GM10847 (cell line): ENCODE measurements around the gene POLR2L.

ENCODE experiments used
- POLR2A ChIP-seq: IDR thresholded peaks from 2 replicates; pipeline ENCODE4 v1.6.1; 2011; ENCODE audit not compliant: insufficient read length; ENCODE audit errors: extremely low read depth

Gene POLR2L

DNA sequence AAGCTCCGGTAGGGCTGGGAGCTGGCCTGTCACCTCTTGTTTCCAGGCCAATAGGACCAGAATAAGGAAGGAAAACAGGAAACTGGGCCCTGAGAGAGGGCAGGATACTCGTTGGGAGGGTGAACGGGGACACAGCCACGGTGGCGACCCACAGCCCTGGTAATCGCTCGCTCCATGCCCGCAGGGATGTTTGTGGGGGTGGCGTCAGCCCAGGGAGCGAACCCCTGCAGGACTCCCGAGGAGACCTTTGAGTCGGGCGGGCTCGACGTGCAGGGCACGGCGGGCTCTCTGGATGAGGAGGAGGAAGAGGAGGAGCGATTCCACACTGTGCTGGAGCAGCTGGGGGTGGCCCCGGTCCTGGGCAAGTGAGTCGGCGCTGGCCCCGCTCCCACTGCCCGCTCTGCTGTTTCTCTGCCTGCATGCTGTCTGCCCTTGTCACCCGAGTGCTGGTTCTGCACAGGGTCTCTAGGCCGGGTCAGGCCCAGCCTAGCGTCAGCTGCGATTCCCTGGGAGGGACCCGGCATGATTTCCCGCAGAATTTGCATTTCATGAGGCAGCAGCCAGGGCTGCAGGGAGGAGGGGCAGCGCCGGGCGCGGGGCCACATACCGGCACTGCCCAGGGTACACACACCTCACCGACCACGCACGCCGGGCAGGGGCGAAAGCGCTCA, 13.0 kb downstream of the POLR2L start:
- no peak for TF ChIP-seq POLR2A

DNA sequence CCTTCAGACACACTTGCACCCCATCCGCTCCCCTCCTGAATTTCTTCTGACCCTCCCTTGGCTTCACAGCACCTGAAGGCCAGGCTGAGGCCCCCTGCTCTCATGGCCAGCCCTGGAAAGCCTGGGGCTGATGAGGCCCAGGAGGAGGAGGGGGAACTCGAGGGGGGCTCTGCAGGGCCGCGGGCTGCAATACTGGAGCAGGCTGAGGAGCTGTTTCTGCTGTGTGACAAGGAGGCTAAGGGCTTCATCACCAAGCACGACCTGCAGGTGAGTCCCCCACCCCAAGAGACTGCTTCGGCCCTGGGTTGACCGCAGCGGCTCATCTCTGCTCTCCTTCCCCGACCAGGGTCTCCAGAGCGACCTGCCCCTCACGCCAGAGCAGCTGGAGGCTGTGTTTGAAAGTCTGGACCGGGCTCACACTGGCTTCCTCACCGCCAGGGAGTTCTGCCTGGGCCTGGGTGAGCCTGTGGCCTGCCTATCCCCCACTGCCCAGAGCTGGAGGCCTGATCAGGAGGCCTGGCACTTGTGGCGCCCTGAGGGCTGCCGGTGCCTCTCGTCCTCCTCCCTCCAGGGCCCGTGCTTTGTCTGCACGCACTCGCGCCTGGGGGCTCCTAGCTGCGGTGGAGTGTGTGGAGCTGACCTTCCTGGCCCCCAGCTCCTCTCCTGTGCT, 13.7 kb downstream of the POLR2L start:
- no peak for TF ChIP-seq POLR2A

DNA sequence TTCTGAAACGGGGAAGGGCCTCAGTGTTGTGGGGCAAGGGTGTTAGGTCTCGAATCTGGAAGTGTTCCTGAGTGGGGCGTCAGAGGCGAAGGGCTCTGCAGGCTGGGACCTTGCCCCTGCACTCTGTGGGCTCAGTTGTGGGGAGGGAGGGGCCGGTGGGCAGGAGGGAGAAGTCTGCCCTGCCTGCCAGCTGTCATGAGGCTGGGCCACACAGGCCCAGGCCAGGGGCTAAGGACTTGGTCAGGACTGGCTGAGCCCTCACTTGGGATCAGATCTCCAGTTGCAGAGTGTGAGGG, 14.5 kb downstream of the POLR2L start, which contains the start of gene CRACR2B:
TSS of gene CRACR2B (plus strand) at position 23 of the 296 bp plus-strand sequence. CDS start 689 bp downstream, outside the sequence.
- no peak for TF ChIP-seq POLR2A

DNA sequence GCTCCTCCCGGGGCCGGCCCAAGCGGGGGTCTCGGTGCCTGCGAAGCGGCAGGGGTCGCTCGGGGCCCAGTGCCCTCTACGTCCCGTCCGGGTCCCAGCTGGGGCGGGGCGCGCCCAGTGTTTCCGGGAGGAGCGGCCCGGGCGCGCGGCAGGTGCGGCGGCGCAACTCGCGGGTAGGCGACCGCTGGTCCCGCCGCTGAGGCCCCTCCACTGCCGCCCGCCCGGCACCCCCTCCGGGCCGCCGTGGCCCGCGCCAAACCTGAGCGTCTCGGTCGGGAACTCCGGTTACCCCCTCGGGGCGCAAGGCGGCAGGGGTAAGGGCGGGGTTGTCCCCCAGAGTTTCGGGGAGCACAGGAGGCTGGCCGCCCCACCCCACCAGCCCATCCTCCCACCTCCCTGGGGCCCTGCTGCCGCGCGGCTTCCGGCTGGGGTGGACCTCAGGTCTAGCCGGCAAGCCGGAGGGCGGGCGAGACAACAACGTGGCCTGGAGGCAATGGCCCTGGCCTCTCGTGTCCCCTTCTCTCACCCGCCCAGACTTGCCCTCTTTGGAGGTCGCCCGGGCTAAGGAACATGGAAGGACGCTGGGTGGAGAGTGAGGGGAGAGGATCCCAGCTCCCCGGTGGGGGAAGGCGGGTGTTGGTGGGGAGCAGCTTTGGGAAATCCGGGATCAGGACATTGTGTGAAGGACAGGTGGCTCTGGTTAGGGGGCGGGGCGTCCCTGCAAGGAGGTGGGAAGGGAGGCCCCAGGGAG, 15.0 kb downstream of the POLR2L start:
- no peak for TF ChIP-seq POLR2A

DNA sequence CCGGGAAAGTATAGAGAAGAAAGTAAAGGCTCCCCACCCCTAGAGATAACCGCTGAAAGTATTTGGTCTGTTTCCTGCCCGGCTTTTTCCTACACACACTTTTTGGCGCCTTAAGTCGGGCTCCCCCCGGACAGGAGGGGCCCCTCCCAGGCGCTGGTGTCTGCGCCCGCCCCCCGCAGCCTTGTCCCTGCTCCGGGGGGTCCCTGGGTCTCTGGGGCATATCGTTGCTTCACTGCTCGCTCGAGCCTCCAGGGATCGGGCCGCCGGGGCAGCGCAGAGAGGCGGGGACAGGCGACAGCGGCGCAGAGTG, 15.5 kb downstream of the POLR2L start:
- no peak for TF ChIP-seq POLR2A

DNA sequence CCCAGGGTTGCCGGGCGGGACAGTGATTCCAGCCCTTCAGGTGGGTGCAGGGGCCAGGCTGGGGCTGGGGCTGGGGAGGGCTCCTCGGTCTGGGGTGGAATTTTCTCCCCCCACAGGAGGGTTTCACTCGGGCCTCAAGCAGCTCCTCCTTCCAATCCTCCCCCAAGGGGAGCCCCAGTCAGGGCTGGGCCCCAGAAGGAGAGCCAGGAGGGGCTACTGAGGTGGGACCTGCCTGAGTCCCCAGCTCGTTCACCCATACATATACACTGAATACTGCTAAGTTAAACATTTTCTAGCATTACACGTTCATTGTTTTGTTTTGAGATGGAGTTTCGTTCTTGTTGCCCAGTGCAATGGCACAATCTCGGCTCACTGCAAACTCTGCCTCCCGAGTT, 16.1 kb downstream of the POLR2L start:
- no peak for TF ChIP-seq POLR2A

DNA sequence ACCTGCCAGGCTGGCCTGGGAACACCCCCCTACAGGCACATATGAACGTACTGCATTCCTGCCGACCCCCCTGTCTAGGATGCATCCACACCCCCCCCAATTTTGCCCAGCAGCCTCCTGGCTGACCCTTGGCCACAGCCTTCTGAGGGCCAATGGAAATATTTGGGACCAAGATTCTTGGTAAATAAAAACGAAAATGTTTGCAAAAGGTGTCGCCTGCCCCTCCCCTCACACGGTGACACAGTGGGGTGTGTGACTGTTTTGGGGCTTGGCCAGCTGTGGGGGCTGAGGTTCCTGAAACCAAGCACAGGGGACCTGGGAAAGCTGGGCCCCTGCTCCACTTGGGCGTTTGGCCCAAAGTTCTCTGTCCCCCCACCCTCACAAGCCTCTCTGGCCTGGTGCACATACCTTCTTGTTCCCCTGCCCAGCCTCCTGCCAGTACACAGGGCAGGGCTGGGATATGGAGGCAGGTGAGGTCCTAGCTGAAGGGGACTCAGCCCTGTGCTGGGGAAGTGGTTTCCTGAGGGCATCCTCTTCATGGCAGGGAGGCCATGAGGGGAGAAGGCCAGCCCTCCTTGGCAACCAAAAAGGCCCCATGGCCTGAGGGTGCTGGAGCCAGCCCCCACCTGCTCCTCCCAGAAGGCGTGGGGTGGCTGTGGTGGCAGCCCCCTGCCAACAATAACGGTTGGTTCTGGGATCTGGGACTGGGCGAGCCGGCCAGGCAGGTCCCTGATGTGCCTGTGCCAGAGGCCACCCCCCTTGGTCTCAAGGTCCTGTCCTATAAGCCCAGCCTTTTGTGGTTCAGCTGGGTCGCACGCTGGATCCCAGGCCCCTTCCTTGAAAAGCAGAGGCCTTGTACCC, 16.7 kb downstream of the POLR2L start:
- no peak for TF ChIP-seq POLR2A

DNA sequence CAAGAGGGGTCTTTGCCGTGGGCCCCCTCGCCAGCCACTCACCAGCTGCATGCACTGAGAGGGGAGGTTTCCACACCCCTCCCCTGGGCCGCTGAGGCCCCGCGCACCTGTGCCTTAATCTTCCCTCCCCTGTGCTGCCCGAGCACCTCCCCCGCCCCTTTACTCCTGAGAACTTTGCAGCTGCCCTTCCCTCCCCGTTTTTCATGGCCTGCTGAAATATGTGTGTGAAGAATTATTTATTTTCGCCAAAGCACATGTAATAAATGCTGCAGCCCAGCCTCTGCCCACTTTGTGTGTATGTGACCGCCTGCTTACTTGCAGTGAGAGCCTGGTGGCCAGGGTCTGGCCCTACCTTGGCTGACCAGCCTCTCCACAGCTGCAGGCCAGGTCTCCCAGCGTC, 17.4 kb downstream of the POLR2L start:
- no peak for TF ChIP-seq POLR2A

DNA sequence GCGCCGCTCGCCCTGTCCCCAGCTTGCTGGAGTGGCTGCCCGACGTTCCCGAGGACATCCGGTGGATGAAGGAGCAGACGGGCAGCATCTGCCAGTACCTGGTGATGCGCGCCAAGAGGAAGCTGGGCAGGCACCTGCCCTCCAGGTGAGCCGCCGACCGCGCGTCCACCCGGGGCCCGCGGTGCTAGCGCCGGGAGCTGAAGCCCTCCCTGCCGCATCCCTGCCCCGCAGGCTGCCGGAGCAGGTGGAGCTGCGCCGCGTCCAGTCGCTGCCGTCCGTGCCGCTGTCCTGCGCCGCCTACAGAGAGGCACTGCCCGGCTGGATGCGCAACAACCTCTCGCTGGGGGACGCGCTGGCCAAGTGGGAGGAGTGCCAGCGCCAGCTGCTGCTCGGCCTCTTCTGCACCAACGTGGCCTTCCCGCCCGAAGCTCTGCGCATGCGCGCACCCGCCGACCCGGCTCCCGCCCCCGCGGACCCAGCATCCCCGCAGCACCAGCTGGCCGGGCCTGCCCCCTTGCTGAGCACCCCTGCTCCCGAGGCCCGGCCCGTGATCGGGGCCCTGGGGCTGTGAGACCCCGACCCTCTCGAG, 17.9 kb downstream of the POLR2L start:
- no peak for TF ChIP-seq POLR2A

DNA sequence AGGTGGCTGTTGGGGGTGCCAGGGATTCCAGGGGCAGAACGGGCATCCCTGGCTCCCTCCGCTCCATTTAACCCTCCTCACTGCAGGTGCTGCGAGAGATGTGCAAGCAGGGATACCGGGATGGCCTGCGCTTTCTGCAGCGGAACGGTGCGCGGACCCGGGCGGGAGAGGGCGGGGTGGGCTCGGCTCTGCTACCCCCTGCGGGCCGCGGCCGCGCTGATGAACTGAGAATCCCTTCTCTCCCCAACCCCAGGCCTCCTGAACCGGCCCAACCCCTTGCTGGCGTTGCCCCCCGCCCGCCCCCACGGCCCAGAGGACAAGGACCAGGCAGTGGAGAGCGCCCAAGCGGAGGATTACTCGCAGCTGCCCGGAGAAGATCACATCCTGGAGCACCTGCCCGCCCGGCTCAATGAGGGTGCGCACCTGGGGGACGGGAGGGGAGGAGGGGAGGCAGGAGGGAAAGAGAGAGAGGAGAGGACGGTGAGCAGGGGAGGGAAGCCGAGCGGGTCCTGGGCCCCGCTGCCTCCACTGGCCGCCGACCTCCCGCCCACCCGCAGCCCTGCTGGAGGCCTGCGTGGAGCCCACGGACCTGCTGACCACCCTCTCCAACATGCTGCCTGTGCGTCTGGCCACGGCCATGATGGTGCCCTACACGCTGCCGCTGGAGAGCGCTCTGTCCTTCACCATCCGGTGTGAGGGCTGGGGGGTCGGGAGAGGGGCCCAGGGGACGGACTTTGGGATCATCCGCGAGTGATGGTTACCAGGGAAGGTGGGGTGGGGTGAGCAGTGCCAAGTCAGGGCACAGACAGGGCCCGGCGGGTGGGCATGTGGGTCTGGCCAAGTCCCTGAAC, 18.7 kb downstream of the POLR2L start:
- TF ChIP-seq POLR2A, result no peak

DNA sequence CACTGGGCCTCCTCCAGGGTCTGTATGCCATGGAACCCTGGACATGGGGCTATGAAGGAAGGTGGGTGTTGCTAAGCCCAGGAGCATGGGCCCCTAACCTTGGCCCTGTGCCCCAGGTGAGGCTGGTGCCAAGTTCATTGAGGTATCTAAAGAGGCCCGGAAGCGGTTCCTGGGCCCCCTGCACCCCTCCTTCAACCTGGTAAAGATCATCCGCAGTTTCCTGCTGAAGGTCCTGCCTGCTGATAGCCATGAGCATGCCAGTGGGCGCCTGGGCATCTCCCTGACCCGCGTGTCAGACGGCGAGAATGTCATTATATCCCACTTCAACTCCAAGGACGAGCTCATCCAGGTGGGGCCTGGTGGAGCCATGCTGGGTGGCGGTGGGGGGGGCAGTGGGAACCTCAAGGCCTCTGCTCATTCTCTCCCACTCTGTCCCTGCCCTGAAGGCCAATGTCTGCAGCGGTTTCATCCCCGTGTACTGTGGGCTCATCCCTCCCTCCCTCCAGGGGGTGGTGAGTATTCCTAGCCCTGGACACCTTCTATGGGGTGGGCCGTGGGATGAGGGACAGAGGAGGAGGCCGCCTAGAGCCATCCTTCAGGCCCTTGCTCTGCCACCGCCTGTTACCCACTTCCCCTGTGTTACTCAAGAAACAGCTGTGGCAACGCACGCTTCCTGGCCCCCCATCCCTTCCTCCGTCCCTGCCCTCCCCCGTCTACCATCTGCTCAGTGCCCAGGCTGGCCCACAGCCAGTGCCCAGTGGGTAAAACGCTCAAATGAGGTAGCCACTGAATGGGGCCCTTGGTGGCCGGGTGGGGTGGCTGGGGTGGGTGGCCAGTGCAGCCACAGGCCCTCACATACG, 20.6 kb downstream of the POLR2L start:
- no peak for TF ChIP-seq POLR2A

DNA sequence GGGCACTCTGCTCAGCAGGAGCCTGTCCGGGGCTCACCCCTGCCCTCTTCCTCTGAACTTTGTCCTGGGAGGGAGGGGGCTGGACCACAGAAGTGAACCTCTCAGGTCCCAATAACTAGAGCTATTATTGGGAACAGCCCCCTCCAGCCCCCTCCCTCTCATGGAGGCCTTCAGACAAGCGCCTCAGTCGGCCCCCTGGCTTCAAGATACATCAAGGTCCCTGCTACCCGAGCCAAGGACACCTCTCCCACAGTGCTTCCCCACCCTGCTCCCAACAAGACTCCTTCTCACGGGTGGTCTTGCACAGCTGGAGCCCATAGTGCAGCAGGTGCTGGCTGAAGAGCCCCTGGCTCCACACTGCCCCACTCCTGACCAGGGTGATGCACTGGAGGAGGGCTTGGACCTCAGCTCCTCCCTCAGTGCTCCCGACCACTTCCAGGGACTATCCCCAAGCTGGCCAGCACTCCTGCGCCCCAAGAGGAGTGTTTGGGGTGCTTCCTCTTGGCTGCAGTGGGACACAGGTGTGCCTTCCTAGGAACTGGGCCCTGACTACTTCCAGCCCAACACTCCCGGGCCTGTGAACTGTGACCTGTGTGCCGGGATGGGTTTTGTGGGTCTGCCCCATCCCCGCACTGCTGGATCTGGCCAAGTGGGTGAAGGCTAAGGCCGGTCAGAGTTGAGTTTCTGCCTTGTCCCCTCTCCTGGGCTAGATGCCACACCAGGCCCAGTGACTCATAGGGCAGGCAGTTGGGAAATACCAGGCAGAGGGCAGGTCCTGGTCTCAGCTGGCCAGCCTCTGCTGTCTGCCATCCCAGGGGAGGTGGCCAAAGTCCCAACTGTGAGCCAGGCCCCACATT, 21.4 kb downstream of the POLR2L start:
- no peak for TF ChIP-seq POLR2A
